ENCODE measurements around the gene MEN1. TPM values are rescaled to one million over a fixed set of nuclear protein-coding genes. Genes with fewer than 3 reads are reported as not detected.

Gene MEN1
- total RNA-seq, 1 experiment from 2014 or later: 40.0 TPM

DNA sequence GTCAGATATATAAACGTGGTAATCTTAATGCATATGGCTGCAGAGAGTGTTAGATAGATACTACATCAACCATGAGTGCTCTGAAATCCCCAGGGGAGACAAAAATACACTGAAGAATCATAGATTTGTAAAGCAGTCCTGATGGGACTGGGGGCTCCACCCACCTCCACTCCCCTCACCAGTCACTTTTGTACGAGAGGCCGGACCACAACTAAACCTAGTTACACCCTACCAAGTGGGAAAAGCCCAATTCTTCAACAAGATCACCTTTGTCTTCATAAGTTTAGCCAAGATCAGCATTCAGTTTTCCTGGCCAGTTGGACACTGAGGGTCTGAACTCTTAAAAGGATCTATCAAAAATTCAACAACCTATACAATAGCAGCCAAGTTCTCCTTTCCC, 33.5 kb downstream of the MEN1 start:
- DNase-seq: no peak
- H3K36me3 ChIP-seq (replicated peaks; ENCODE audit: control insufficient read depth, insufficient read depth, low read length): peaks cover 44% of the 10 kb centered on the region
- H3K4me3 ChIP-seq (ENCODE audit: insufficient read depth, low read depth, low read length): peak overlapping the region; percentile 91
- no peaks in the 10 kb centered on the region for H3K27me3 ChIP-seq (ENCODE audit: control insufficient read depth, insufficient read depth, low read length)

DNA sequence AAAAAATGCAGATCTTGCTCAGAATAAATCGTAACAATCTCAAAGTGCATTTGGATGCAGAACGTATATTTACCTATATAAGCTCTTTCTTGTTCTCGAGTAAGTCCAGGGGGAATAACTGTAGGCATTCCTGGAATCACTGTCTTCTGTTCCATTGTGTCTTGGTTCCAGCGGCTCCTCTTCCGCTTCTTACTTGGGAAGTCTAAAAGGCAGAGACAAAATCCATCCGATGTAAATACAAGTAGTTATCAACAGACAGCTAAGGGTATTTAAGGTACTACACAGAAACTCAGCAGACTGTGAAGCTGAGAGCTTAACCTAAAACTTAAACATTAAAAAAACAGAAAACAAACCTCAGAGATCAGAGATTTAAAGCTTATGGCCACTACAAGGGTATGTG, 33.9 kb downstream of the MEN1 start:
- Histone ChIP-seq H3K36me3 (replicated peaks; ENCODE audit: control insufficient read depth, insufficient read depth, low read length) (peaks cover 47% of the 10 kb centered on the region), H3K27me3 (ENCODE audit: control insufficient read depth, insufficient read depth, low read length) (no peaks in the 10 kb centered on the region)
- DNase-seq: no peak

DNA sequence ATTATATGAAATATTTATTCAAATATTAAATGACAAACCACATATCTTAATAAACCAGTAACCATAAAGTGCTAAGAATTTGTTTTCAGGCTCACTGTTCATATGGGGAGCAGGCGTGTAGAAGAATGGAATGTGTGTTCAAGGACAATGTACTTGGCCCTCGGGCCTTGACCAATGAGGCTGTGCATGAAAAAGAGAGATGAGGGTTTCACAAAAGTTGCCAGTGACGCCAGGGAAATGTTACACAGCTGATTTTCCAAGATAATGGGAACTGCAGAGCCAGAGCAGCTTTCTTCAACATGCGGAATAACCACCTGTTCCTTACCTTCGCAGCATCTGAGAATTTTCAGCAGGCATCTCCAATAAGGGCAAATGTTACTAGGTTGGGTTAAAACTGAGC, 36.2 kb downstream of the MEN1 start:
- H3K4me3 ChIP-seq (ENCODE audit: insufficient read depth, low read depth, low read length): no peak overlapping the region
- peaks cover 70% of the 10 kb centered on the region for H3K36me3 ChIP-seq (replicated peaks; ENCODE audit: control insufficient read depth, insufficient read depth, low read length)
- no peaks in the 10 kb centered on the region for H3K27me3 ChIP-seq (ENCODE audit: control insufficient read depth, insufficient read depth, low read length)
- DNase-seq: no peak

More for the DNA sequence above, 33.9 kb downstream of the MEN1 start:
- no peak overlapping the region for H3K4me3 ChIP-seq (ENCODE audit: insufficient read depth, low read depth, low read length)

DNA sequence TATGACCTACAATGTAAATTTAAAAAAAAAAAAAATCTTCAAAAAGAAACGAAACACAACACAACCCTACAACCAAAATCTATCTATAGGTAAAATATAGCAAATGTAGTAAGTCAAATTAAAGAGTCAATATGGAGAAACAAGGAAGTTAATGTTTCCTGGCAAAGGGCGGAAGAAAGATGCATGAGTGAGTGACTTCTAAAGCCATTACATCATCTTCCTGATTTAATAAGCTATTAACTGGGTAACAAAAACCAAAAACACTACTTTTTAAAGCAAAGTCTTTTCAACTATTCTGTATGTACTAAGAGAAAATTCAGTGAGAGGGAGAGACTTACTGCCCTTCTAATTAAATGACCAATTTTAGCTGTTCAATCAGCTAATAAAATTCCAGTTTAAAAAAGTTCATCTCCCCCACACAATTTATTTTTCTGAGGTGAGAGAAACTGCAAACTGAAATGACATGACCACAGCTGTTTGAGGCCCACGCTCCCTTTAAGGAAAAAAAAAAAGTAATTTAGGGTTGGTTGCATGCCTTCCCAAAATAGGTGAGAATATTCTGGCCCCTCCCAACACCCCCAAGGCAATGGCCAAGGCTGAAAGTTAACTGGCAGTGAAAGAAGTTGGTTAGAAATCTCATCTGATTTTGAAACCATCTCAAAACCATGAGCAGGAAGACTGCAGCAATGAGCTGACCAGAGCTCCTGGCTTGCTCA, 37.9 kb downstream of the MEN1 start:
- Histone ChIP-seq H3K4me3 (ENCODE audit: insufficient read depth, low read depth, low read length) (no peak overlapping the region), H3K36me3 (replicated peaks; ENCODE audit: control insufficient read depth, insufficient read depth, low read length) (peaks cover 86% of the 10 kb centered on the region), H3K27me3 (ENCODE audit: control insufficient read depth, insufficient read depth, low read length) (no peaks in the 10 kb centered on the region)
- no peak for DNase-seq

DNA sequence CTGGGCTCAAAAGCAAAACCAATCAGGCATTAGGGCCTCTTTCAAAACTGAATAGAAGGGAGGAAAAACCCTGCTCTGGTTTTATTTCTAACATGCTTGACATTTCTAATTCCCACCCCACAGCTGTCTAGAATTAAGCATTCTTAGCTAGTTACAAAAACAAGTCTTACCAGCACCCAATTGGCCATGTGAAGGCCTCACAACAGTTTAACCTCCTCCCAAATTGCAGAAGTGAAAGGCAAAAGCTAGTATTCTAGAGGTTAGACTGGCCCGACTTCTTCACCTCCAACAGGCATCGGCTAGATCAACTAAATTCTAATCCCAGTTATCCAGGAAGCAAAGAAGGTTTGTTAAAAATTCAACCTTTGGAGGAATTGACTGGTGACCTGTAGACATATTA, 38.5 kb downstream of the MEN1 start:
- Histone ChIP-seq H3K36me3 (replicated peaks; ENCODE audit: control insufficient read depth, insufficient read depth, low read length) (peaks cover 89% of the 10 kb centered on the region), H3K4me3 (ENCODE audit: insufficient read depth, low read depth, low read length) (no peak overlapping the region), H3K27me3 (ENCODE audit: control insufficient read depth, insufficient read depth, low read length) (no peaks in the 10 kb centered on the region)
- DNase-seq: no peak

GRCh38 chr11:64770120-64770519, 40.2 kb downstream of the MEN1 start:
- DNase-seq: no peak
- Histone ChIP-seq H3K4me3 (ENCODE audit: insufficient read depth, low read depth, low read length) (no peak overlapping the region), H3K36me3 (replicated peaks; ENCODE audit: control insufficient read depth, insufficient read depth, low read length) (peaks cover 79% of the 10 kb centered on the region), H3K27me3 (ENCODE audit: control insufficient read depth, insufficient read depth, low read length) (no peaks in the 10 kb centered on the region)

DNA sequence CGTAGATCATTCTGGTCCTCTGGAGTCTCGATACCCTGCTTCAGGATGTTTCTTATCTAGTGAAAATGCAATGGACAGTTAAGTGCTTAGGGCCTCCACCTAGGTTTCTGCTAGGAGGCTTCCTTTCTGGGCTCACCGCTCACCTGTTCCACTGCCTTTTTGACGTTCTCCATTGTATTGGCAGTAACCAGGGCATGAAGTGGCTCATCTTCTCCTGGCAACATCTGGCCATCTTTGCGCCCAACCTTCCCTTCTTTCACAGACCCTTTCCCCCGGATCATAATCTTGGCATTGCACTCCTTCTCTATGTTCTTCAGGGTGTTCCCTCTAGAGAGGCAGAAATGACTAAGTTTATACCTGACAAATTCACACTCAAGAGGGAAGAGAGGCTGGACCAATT, 41.1 kb downstream of the MEN1 start:
- no peak for DNase-seq
- no peaks in the 10 kb centered on the region for H3K27me3 ChIP-seq (ENCODE audit: control insufficient read depth, insufficient read depth, low read length)
- H3K36me3 ChIP-seq (replicated peaks; ENCODE audit: control insufficient read depth, insufficient read depth, low read length): peaks cover 81% of the 10 kb centered on the region
- no peak overlapping the region for H3K4me3 ChIP-seq (ENCODE audit: insufficient read depth, low read depth, low read length)

DNA sequence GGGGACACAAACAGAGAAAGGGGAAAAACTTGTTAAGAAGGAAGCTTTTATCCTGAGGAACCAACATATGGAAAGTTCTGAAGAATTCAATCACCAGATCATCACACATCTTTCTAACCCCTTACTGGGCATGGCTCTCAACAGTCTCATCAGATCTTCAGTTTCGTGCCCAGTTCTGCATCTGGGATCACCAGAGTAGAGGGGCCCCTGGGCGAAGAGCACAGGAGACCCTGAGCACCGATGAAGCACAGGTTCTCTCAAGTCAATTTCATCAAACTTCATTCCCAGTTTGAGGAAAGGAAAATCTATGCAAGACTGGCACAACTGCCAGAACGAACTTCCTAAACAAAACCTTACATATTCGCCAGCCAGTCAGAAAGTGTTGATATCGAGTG, 42.1 kb downstream of the MEN1 start:
- H3K27me3 ChIP-seq (ENCODE audit: control insufficient read depth, insufficient read depth, low read length): no peaks in the 10 kb centered on the region
- H3K36me3 ChIP-seq (replicated peaks; ENCODE audit: control insufficient read depth, insufficient read depth, low read length): peaks cover 76% of the 10 kb centered on the region
- H3K4me3 ChIP-seq (ENCODE audit: insufficient read depth, low read depth, low read length): no peak overlapping the region
- DNase-seq: no peak

- DNase-seq: peak; percentile 82
- Histone ChIP-seq H3K4me3 (ENCODE audit: insufficient read depth, low read depth, low read length) (no peak overlapping the region), H3K27me3 (ENCODE audit: control insufficient read depth, insufficient read depth, low read length) (no peaks in the 10 kb centered on the region), H3K36me3 (replicated peaks; ENCODE audit: control insufficient read depth, insufficient read depth, low read length) (peaks cover 69% of the 10 kb centered on the region)
Measured at GRCh38 chr11:64767344-64768299, 42.7 kb downstream of the MEN1 start.

GRCh38 chr11:64766881-64767280, 43.5 kb downstream of the MEN1 start:
- Histone ChIP-seq H3K36me3 (replicated peaks; ENCODE audit: control insufficient read depth, insufficient read depth, low read length) (peaks cover 67% of the 10 kb centered on the region), H3K4me3 (ENCODE audit: insufficient read depth, low read depth, low read length) (no peak overlapping the region), H3K27me3 (ENCODE audit: control insufficient read depth, insufficient read depth, low read length) (no peaks in the 10 kb centered on the region)
- DNase-seq: peak; percentile 23

- H3K36me3 ChIP-seq (replicated peaks; ENCODE audit: control insufficient read depth, insufficient read depth, low read length): peaks cover 60% of the 10 kb centered on the region
- no peak overlapping the region for H3K4me3 ChIP-seq (ENCODE audit: insufficient read depth, low read depth, low read length)
- DNase-seq: peak; percentile 81
Measured at GRCh38 chr11:64765851-64766665, 44.3 kb downstream of the MEN1 start.

DNA sequence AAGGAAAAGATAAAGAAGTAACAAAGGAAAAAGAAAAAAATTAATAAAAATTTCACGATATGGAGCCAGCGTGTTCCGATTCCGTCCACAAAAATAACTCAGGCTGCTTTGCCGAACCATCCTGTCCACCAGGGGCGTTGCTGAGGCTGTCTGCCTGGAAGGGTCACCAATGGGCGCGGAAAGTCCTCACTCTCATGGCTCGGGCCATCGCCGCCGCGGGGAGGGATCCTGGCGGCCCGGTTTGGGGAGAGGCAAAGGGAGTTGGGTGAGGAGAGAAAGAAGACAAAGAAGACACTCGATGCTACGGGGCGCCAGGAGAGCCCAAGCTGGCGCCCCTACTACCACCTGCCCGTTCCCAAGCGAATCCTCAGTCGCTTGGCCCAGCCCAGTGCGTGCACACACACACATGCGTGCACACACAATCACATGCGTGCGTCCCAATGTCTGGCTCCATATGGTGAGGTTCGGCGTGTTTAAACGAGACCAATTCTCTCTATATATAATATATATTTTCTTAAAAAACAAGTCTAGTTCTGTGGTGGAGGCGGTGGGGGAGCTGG, 45.0 kb downstream of the MEN1 start:
- peak; percentile 78 for DNase-seq
- Histone ChIP-seq H3K4me3 (ENCODE audit: insufficient read depth, low read depth, low read length) (no peak overlapping the region), H3K27me3 (ENCODE audit: control insufficient read depth, insufficient read depth, low read length) (no peaks in the 10 kb centered on the region), H3K36me3 (replicated peaks; ENCODE audit: control insufficient read depth, insufficient read depth, low read length) (peaks cover 53% of the 10 kb centered on the region)

More at GRCh38 chr11:64765851-64766665, 44.3 kb downstream of the MEN1 start:
- H3K27me3 ChIP-seq (ENCODE audit: control insufficient read depth, insufficient read depth, low read length): no peaks in the 10 kb centered on the region

DNA sequence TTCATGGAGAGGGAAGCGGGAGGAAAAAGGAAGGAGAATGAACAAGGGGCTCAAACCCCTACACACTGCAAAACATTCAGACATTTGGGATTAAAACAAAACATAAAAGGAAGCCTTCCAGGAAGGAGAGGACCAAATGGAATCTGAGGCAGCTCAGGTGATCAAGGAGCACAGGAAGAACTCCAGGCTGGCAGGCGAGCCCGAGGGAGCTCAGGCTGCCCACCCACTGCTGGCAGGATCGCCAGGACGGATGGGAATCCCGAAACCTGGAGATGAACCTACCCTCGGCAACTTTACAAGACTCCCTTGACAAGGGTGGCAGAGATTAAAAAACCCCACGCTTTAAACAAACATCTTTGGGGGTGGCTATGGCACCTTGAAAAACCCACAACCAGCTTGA, 45.6 kb downstream of the MEN1 start:
- H3K36me3 ChIP-seq (replicated peaks; ENCODE audit: control insufficient read depth, insufficient read depth, low read length): peaks cover 47% of the 10 kb centered on the region
- H3K4me3 ChIP-seq (ENCODE audit: insufficient read depth, low read depth, low read length): no peak overlapping the region
- DNase-seq: no peak
- no peaks in the 10 kb centered on the region for H3K27me3 ChIP-seq (ENCODE audit: control insufficient read depth, insufficient read depth, low read length)

GRCh38 chr11:64764040-64764611, 46.2 kb downstream of the MEN1 start:
- Histone ChIP-seq H3K4me3 (ENCODE audit: insufficient read depth, low read depth, low read length) (no peak overlapping the region), H3K27me3 (ENCODE audit: control insufficient read depth, insufficient read depth, low read length) (no peaks in the 10 kb centered on the region), H3K36me3 (replicated peaks; ENCODE audit: control insufficient read depth, insufficient read depth, low read length) (peaks cover 41% of the 10 kb centered on the region)
- DNase-seq: peak; percentile 26
